ENCODE data around the gene OVCA2. TPM values are rescaled to one million over a fixed set of nuclear protein-coding genes. Genes with fewer than 3 reads are reported as not detected.
A peak's percentile ranks its signal among the peaks of the same experiment; 100 is the strongest.

Gene OVCA2
- total RNA-seq, 1 experiment from 2014 or later, result 33.5 TPM

DNA sequence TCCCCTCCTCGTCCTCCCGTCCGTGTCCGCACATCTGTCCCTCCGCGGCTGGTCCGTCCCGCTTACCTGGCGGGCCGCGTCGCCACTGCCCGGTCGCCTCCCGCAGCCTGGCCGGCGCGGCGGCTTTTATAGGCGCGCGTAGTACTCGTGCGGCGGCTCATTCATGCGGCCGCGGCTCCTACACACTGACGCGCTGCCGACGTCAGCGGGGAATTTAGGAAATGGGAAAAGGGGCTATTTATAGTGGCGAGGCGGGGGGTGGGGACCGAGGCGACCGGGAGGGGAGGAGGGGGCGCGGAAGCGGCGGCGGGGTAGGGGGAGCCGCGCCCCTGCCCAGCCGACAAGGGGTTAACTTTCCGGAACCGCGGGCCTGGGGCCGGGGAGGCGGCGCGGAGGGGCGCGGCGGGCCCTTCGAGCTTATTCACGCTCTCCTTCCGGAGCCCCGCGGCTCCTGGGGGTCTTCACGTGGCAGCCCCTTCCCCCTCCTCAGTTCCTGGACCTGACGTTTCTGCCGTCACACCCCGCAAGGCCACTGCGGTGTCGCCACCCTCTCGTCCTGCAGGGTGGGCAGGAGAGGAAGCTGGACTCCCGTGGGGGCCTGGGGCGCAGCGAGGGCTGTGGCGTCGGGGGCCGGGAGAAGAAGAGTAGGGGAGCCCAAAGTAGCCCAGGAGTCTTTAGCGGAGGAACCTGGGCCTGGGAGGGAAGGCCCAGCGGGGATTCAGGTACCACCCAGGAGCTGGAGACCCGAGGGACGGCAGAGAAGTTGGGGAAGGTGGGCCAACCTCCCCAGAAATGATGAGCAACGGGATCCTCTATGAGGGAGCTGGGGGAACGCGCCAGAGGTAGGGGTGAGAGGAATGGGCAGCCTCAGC, 9.5 kb downstream of the OVCA2 start:
- intact Hi-C loops (cut with micrococcal nuclease), result no loop called here
- BruUV-seq (replicated peaks), result no TSS peak
- H3K4me3 Mint-ChIP-seq (ENCODE audit: unreplicated experiment), result peak overlapping the region; percentile 77
- no peaks in the 10 kb centered on the region for H3K9me3 Mint-ChIP-seq (ENCODE audit: unreplicated experiment)
- CTCF ChIA-PET, result interaction anchor here (0.6 to 1.6 kb wide), 4 partner anchors 17 to 294 kb away, joined by 3 to 11 read pairs (median 3); no protein-coding TSS in a partner anchor
- no peak for DNase-seq (ENCODE audit: unreplicated experiment)
- TF ChIP-seq, protein P1, sequence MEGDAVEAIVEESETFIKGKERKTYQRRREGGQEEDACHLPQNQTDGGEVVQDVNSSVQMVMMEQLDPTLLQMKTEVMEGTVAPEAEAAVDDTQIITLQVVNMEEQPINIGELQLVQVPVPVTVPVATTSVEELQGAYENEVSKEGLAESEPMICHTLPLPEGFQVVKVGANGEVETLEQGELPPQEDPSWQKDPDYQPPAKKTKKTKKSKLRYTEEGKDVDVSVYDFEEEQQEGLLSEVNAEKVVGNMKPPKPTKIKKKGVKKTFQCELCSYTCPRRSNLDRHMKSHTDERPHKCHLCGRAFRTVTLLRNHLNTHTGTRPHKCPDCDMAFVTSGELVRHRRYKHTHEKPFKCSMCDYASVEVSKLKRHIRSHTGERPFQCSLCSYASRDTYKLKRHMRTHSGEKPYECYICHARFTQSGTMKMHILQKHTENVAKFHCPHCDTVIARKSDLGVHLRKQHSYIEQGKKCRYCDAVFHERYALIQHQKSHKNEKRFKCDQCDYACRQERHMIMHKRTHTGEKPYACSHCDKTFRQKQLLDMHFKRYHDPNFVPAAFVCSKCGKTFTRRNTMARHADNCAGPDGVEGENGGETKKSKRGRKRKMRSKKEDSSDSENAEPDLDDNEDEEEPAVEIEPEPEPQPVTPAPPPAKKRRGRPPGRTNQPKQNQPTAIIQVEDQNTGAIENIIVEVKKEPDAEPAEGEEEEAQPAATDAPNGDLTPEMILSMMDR (IDR thresholded peaks at IDR 0.05; ENCODE audit: unreplicated experiment), result no peak
- H3K27me3 Mint-ChIP-seq (ENCODE audit: insufficient read depth, unreplicated experiment), result no peaks in the 10 kb centered on the region
- POLR2A ChIA-PET, result interaction anchor here (0.5 kb wide), 1 partner anchor 224 kb away, joined by 3 read pairs; no protein-coding TSS in a partner anchor
- H3K4me1 Mint-ChIP-seq (ENCODE audit: insufficient read depth, unreplicated experiment), result peaks cover 17% of the 10 kb centered on the region
- H3K27ac Mint-ChIP-seq (ENCODE audit: low read depth, unreplicated experiment), result no peak overlapping the region
- peaks cover 5% of the 10 kb centered on the region for H3K36me3 Mint-ChIP-seq (ENCODE audit: insufficient read depth, unreplicated experiment)

DNA sequence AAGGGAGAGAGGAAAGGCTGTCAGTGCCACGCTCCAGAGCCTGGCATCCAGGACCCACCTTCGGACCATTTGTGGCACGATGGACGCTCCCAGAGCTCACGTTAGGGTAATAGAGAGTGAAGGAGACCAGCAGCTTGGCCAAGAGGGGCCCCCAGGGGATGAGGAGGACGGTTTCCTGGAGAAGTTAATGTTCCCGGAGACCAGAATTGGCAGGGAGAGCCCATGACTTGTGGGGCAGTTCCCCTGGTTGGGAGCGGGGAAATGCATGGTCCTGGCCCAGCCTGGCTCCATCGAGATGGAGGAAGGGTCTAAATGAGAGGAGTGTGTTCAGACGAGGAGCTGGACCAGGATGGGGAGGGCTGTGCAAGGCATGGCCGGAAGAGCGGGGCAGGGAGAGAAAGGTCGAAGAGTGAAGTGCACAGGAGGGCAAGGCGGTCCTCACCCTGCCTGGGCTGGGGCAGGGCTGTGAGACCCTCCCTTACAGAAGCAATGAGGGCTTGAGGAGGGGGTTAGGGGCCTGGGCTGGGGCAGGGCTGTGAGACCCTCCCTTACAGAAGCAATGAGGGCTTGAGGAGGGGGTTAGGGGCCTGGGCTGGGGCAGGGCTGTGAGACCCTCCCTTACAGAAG, 10.2 kb downstream of the OVCA2 start:
- Mint-ChIP-seq H3K36me3 (ENCODE audit: insufficient read depth, unreplicated experiment) (peaks cover 5% of the 10 kb centered on the region), H3K4me1 (ENCODE audit: insufficient read depth, unreplicated experiment) (peaks cover 17% of the 10 kb centered on the region), H3K4me3 (ENCODE audit: unreplicated experiment) (no peak overlapping the region), H3K27ac (ENCODE audit: low read depth, unreplicated experiment) (no peak overlapping the region), H3K27me3 (ENCODE audit: insufficient read depth, unreplicated experiment) (no peaks in the 10 kb centered on the region), H3K9me3 (ENCODE audit: unreplicated experiment) (no peaks in the 10 kb centered on the region)
- TF ChIP-seq, protein P1 (IDR thresholded peaks at IDR 0.05; ENCODE audit: unreplicated experiment), result no peak
- DNase-seq (ENCODE audit: unreplicated experiment), result no peak
- intact Hi-C loops (cut with micrococcal nuclease), result no loop called here
- ChIA-PET POLR2A (interaction anchor here (0.5 kb wide), 1 partner anchor 223 kb away, joined by 3 read pairs; no protein-coding TSS in a partner anchor), CTCF (interaction anchor here (0.6 to 1.6 kb wide), 4 partner anchors 16 to 293 kb away, joined by 3 to 11 read pairs (median 3); no protein-coding TSS in a partner anchor)
- no TSS peak for BruUV-seq (replicated peaks)

DNA sequence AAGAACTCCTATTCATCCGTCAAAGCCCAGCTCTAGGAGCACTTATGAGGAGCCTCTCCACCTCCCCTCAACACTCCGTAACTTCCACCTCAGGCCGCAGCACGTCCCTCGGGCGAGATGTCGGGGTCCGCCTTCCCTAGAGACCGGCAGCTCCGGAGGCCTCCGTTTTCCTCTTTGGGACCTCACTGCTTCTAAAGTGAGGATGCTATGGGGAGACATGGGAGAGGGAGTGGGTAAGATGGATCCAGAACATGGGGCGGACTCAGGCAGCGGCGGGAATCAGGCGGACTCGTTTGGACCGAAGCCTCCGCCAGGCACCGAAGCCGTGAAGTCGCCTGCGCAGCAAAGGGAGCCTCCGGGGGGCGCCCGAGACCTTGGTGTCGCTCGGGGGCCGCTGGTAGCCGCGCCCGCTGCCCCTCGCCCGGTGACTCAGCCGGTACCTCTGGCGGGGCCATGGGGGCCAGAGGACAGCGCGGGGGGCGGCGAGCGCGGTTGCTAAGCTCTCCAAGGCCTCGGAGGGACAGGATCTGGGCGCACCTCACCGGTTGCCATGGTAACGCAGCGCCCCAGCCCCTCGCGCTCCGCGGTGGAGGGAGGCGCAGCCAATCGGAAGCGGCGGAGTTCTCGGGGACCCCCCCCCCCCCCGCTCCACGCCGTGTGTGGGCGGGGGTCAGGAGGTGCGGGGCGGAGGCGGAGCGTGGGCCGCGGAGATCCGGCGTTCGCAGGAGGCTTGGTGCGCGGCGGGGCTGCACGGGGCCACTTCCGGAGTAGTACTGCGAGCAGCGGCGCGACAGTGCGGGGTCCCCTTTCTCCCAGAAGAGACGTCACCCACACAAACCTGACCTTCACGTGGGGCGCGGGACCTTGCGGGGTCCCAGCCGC, 11.8 kb downstream of the OVCA2 start:
- ChIA-PET POLR2A (interaction anchor here (0.7 to 1.0 kb wide), 3 partner anchors 192 to 975 kb away, joined by 3 to 4 read pairs (median 3); no protein-coding TSS in a partner anchor), CTCF (interaction anchor here (0.7 to 3.4 kb wide), 13 partner anchors 8 to 229 kb away, joined by 3 to 61 read pairs (median 4); no protein-coding TSS in a partner anchor)
- DNase-seq (ENCODE audit: unreplicated experiment), result peak; percentile 44
- peaks cover 14% of the 10 kb centered on the region for H3K4me1 Mint-ChIP-seq (ENCODE audit: insufficient read depth, unreplicated experiment)
- no peak overlapping the region for H3K4me3 Mint-ChIP-seq (ENCODE audit: unreplicated experiment)
- H3K27ac Mint-ChIP-seq (ENCODE audit: low read depth, unreplicated experiment), result no peak overlapping the region
- TF ChIP-seq, protein P1 (IDR thresholded peaks at IDR 0.05; ENCODE audit: unreplicated experiment), result peak; percentile 47
- H3K27me3 Mint-ChIP-seq (ENCODE audit: insufficient read depth, unreplicated experiment), result no peaks in the 10 kb centered on the region
- intact Hi-C loops (cut with micrococcal nuclease), result loop anchor here (1.0 kb wide), 1 partner anchor 191 kb away; no protein-coding TSS in a partner anchor
- no peaks in the 10 kb centered on the region for H3K9me3 Mint-ChIP-seq (ENCODE audit: unreplicated experiment)
- BruUV-seq (replicated peaks), result no TSS peak
- H3K36me3 Mint-ChIP-seq (ENCODE audit: insufficient read depth, unreplicated experiment), result no peaks in the 10 kb centered on the region
